Endodermal cell (in vitro differentiated cells): ENCODE results near the gene DUSP23. TPM values are rescaled to one million over a fixed set of nuclear protein-coding genes. Genes with fewer than 3 reads are reported as not detected.

Source experiments
- DNase-seq: peaks from one replicate; pipeline ENCODE4 v3.0.0-alpha.2; 2017
- H3K27ac ChIP-seq: 2 replicates; pipeline ENCODE4 v1.5.1; 2013; ENCODE audit warnings: mild to moderate bottlenecking, low read depth, low read length, moderate library complexity
- H3K27me3 ChIP-seq: 2 replicates; pipeline ENCODE4 v1.6.1; 2013; ENCODE audit warnings: mild to moderate bottlenecking, low read length, moderate library complexity; ENCODE audit not compliant: insufficient read depth, control insufficient read depth, poor library complexity, severe bottlenecking
- H3K36me3 ChIP-seq: 2 replicates; pipeline ENCODE4 v1.7.0; 2013; ENCODE audit warnings: mild to moderate bottlenecking, low read length, moderate library complexity; ENCODE audit not compliant: control insufficient read depth, insufficient read depth
- H3K4me1 ChIP-seq: one replicate; pipeline ENCODE4 v1.7.0; 2013; ENCODE audit warnings: low read length; ENCODE audit not compliant: control insufficient read depth, insufficient read depth
- H3K4me3 ChIP-seq: 2 replicates; pipeline ENCODE4 v1.5.1; 2013; ENCODE audit warnings: mild to moderate bottlenecking, low read length, moderate library complexity
- H3K9ac ChIP-seq: 2 replicates; pipeline ENCODE4 v1.6.1; 2013; ENCODE audit warnings: mild to moderate bottlenecking, low read length, moderate library complexity; ENCODE audit not compliant: poor library complexity, severe bottlenecking; ENCODE audit errors: extremely low read depth
- H3K9me3 ChIP-seq: 2 replicates; pipeline ENCODE4 v1.6.1; 2013; ENCODE audit warnings: mild to moderate bottlenecking, low read length, moderate library complexity; ENCODE audit not compliant: control insufficient read depth
- H3K27ac Mint-ChIP-seq: 2 replicates; pipeline ENCODE4 v1.8.0; 2020; ENCODE audit warnings: mixed read lengths
- H3K27me3 Mint-ChIP-seq: 2 replicates; pipeline ENCODE4 v1.8.0; 2021; ENCODE audit warnings: mild to moderate bottlenecking, mixed read lengths; ENCODE audit not compliant: insufficient read depth
- H3K36me3 Mint-ChIP-seq: 2 replicates; pipeline ENCODE4 v1.8.0; 2020; ENCODE audit warnings: low read depth, mixed read lengths
- H3K4me1 Mint-ChIP-seq: 2 replicates; pipeline ENCODE4 v1.8.0; 2020; ENCODE audit warnings: mixed read lengths
- H3K4me3 Mint-ChIP-seq: 2 replicates; pipeline ENCODE4 v1.8.0; 2020; ENCODE audit warnings: mild to moderate bottlenecking, moderate library complexity, mixed read lengths
- H3K9me3 Mint-ChIP-seq: 2 replicates; pipeline ENCODE4 v1.8.0; 2020; ENCODE audit warnings: mild to moderate bottlenecking, mixed read lengths
- whole genome bisulfite sequencing, 2 experiments: methylation state at CpG; one replicate each; pipeline versions ENCODE4 v1.1.5 to v1.1.7; 2013; ENCODE audit warnings: missing lambda C conversion rate in 2 of 2, mixed read lengths in 1 of 2; ENCODE audit not compliant: insufficient coverage in 1 of 2, insufficient read length in 1 of 2; 5-methylcytosine and 5-hydroxymethylcytosine counted together
- total RNA-seq, 2 donors: library from RNA; stranded (reverse); fragmentation: NEBNext Ultra II Directional in 1 of 2; extraction: Animal tissue kit (Norgen Biotek cat#: 25700) in 1 of 2; gene quantifications; 2 replicates in 1 of 2; 3 replicates in 1 of 2; pipeline ENCODE4 v1.2.1, GENCODE V29; 2021
- TF ChIP-seq, protein P1 (sequence below): fragments of 200-600 bp; sonication (generic); conservative IDR thresholded peaks from 2 replicates; pipeline ENCODE4 v1.5.0; 2021; ENCODE audit warnings: antibody characterized with exemption, mild to moderate bottlenecking

Gene DUSP23
- total RNA-seq, 2 donors from 2014 or later, result 28.8 to 32.3 TPM

DNA sequence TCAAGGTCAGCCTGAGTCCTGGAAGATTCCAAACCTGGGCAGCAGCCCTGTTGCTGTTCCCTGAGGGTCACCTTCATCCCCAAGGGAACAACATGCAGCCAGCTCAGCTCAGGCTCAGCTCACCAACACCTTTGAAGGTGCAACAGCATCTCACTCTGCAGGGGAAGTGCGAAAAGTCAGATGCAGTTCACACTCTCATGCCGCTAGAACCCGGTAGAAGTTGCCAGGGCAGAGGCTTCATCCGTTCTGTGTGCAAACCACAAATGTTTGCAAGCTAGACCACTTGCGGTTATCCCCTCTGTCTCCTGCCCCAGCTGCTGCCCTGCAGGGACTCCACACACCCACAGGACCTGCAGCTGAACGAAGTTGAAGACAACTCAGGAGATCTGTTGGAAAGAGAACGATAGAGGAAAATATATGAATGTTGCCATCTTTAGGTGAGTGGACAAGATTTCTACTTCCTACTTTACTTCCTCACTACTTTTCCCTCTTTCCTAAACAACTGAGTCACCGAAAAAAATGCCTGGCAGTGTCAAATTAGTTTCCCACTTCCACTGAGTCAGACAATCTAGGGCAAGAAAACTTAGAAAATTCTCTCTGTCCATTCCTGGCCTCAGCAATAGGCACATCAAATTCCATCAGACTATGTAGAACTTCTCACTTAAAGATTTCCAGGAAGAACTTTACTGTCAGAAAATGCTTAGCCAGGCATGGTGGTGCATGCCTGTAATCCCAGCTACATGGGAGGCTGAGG lies 19.6 kb downstream of the DUSP23 start:
- DNase-seq, result no peak
- H3K27ac Mint-ChIP-seq, result no peak overlapping the region
- no peak overlapping the region for H3K4me3 Mint-ChIP-seq
- Histone ChIP-seq H3K9ac (no peak overlapping the region), H3K4me3 (no peak overlapping the region), H3K9me3 (no peaks in the 10 kb centered on the region), H3K27me3 (peaks cover 41% of the 10 kb centered on the region), H3K27ac (no peak overlapping the region), H3K4me1 (no peaks in the 10 kb centered on the region), H3K36me3 (no peaks in the 10 kb centered on the region)
- no peaks in the 10 kb centered on the region for H3K9me3 Mint-ChIP-seq
- no peaks in the 10 kb centered on the region for H3K4me1 Mint-ChIP-seq
- 86 to 90% methylated on average over 4 to 8 of the region's 8 CpGs for WGBS, 2 experiments
- TF ChIP-seq, protein P1, sequence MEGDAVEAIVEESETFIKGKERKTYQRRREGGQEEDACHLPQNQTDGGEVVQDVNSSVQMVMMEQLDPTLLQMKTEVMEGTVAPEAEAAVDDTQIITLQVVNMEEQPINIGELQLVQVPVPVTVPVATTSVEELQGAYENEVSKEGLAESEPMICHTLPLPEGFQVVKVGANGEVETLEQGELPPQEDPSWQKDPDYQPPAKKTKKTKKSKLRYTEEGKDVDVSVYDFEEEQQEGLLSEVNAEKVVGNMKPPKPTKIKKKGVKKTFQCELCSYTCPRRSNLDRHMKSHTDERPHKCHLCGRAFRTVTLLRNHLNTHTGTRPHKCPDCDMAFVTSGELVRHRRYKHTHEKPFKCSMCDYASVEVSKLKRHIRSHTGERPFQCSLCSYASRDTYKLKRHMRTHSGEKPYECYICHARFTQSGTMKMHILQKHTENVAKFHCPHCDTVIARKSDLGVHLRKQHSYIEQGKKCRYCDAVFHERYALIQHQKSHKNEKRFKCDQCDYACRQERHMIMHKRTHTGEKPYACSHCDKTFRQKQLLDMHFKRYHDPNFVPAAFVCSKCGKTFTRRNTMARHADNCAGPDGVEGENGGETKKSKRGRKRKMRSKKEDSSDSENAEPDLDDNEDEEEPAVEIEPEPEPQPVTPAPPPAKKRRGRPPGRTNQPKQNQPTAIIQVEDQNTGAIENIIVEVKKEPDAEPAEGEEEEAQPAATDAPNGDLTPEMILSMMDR, result no peak
- H3K27me3 Mint-ChIP-seq, result peaks cover 48% of the 10 kb centered on the region
- H3K36me3 Mint-ChIP-seq, result no peaks in the 10 kb centered on the region

DNA sequence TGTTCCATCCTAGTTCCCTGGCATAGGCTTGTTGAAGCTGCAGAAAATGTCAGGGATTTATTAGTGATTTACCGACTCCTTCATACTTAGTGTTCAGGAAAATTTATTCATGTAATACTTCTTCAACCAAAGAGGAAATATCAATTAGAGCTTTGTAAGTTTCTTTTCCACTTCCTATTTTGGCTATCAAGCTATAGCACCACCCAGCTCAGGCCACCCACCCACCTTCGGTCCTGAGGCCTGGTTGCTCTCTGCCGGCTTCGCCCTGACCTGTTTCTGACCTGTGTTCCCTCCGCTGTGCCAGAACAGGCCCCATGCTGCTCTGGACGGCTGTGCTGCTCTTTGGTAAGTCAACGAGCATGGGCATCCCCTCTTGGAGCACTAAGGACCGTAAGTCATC lies 21.3 kb downstream of the DUSP23 start, which contains the start of gene FCRL6:
TSS of gene FCRL6 (plus strand) at position 250 of the 400 bp plus-strand sequence. CDS start at position 315, 65 bp downstream.
- Mint-ChIP-seq H3K36me3 (no peaks in the 10 kb centered on the region), H3K27me3 (peaks cover 51% of the 10 kb centered on the region)
- peaks cover 29% of the 10 kb centered on the region for H3K27me3 ChIP-seq

DNA sequence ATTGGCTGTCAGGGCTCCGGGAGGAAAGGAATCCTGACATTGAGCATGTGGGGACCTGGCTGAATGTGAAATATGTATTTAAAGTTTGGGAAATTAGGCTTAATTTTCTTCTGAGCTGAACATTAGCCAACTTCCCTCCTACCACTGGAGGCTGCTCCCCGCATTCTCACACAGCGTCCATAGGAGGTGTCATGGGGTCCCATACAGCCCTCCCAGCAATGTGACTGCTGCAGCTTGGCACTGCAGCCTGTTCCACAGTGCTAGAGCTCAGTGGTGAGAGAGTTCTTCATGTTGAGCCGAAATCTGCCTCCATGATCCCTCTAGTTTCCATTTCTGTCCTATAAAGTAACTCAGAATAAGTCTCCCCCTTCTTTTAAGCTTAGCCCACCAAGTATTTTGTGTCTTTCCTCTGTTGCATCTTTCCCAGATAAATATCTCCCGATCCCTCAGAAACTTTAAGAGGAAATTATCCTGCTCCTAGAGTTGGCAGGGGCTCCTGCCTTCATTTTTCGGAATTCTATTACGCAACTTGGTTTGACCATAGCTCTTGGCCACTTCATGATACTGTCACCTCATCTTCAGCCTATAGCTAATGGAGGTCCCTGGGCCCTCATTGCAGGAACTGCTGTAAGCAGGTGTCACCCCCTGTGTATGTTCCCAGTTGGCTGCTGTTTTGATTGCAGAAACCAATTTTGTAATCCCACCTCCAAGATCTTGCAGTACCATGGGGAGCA lies 23.4 kb downstream of the DUSP23 start:
- Mint-ChIP-seq H3K9me3 (no peaks in the 10 kb centered on the region), H3K27ac (no peak overlapping the region), H3K4me3 (no peak overlapping the region), H3K4me1 (peaks cover 5% of the 10 kb centered on the region), H3K27me3 (peaks cover 55% of the 10 kb centered on the region), H3K36me3 (no peaks in the 10 kb centered on the region)
- Histone ChIP-seq H3K27ac (no peak overlapping the region), H3K4me3 (no peak overlapping the region), H3K4me1 (no peaks in the 10 kb centered on the region), H3K36me3 (no peaks in the 10 kb centered on the region), H3K27me3 (peaks cover 28% of the 10 kb centered on the region), H3K9ac (no peak overlapping the region), H3K9me3 (no peaks in the 10 kb centered on the region)
- DNase-seq, result no peak
- TF ChIP-seq, protein P1, result peak; percentile 23
- 85% methylated on average over 3 to 7 of the region's 7 CpGs for WGBS, 2 experiments

More for the DNA sequence above, 21.3 kb downstream of the DUSP23 start, which contains the start of gene FCRL6:
- Histone ChIP-seq H3K9ac (no peak within 1 kb of the TSS), H3K27ac (no peak within 1 kb of the TSS), H3K9me3 (no peaks in the 10 kb centered on the region), H3K4me3 (no peak within 1 kb of the TSS), H3K36me3 (no peaks in the 10 kb centered on the region), H3K4me1 (no peaks in the 10 kb centered on the region)
- 93 to 94% methylated on average over 4 to 8 of the region's 8 CpGs for WGBS, 2 experiments
- Mint-ChIP-seq H3K4me1 (peaks cover 5% of the 10 kb centered on the region), H3K27ac (no peak within 1 kb of the TSS), H3K4me3 (no peak within 1 kb of the TSS), H3K9me3 (no peaks in the 10 kb centered on the region)
- TF ChIP-seq, protein P1, result no peak
- DNase-seq, result no peak
